DLD1 (cell line): ENCODE data around the gene C1orf21.

Experiments
- in situ Hi-C: cut with HindIII; loops from 2 replicates; pipeline ENCODE4 v1.10.0; 2017; ENCODE audit warnings: low sequenced_read_pairs

The C1orf21 gene

DNA sequence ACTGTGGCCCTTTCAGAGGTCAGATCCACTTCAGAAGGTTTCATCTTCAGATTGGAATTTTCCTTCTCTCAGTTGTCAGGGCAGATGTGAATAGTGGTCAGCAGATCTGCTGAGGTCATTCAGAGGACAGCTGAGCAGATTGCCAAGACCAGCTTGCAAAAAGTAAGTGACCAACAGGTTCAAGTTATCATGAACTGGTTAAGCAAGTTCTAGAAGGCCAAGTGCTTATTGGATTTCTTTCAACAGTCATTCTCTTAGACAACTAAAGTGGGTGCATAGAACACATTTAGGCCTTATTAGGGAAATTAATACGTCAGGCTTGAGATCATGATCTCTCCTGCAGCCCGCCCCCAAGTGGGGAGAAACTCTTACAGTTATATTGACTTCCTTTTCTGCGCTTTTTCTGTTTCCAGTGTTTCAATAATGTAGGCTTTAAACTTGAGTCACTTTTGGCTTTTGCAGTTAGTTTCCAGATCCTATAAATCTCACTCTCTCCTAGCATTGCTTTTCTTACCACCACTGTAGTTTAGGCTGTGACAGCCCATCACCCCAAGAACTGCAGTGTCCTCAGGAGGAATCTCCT is 96.4 kb downstream of the C1orf21 start:
- in situ Hi-C loops, result no loop called here

DNA sequence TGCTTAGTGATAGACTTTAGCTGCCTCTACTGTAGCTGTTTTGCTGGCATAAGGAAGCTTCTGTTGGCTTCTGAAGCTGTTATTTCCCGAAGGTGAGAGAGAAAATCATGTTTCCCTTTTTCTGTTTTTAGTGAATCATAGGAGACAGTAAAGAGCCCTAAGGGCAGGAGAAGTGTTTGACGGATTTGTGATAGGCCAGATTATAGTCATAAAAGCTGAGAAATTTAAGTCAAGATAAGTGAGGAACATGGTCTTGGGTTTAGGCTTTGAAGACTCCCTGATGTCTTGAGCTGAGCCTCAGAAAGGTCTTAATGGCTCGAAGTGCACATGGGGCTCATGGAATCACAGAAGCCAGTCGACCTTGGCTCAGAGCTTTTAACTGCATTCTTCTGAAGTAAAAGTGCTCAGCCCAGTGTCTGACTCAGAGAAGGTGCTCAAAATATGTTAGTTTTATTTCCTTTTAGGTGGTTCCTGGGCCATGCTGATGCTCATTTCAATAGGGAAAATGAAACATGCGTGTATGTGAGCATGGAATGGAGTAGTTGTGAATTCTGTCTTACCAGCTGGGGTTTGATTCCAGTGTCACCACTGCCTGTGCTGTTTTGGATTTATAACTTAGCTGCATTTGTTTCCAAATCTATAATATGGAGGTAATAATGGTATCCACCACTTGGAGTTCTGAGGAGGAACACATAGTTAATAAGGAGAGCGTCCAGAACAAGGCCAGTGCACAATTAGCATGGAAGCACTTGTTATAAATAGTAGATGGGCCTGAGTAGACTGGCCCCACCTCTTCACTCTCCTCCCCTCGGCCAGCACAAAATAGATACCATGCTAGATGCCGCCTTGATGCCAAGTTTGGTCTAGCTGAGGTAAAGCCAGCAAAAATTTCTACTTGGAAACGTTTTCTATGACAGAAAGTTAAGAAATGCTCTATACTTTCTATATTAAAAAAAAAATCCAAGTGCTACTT is 99.2 kb downstream of the C1orf21 start:
- in situ Hi-C loops, result no loop called here

DNA sequence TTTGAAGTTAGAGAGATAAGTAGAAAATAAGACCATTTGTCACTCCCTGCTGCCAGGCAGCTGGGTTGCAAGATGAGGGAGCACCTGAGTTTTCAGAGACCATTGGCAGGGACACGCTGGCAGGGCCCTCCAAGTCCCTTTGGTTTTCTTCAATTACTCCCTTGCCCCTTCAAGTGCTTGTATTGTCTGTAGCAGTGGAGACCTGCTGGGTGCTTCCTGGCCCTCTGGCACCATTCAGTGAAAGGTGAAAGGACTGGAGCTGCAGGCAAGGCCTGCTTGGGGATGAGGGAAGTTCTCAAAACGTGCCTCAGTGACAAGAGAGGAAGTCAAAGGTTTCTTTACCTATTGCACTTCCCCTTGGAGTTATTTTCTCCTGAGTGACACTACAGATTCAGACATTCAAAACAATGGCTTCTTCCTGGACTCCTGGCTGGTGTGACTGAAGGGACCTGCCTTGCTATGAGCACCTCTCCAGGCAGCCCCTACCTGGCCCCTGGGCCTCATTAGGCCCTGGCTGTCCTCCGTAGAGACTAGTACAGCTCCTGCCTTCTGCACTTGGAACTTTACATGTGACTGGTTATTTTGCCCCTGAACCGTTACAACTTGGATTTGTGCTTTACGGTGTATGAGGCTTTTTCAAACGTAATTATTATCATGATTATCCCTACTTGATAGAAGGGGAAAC is 100.1 kb downstream of the C1orf21 start:
- in situ Hi-C loops, result no loop called here

DNA sequence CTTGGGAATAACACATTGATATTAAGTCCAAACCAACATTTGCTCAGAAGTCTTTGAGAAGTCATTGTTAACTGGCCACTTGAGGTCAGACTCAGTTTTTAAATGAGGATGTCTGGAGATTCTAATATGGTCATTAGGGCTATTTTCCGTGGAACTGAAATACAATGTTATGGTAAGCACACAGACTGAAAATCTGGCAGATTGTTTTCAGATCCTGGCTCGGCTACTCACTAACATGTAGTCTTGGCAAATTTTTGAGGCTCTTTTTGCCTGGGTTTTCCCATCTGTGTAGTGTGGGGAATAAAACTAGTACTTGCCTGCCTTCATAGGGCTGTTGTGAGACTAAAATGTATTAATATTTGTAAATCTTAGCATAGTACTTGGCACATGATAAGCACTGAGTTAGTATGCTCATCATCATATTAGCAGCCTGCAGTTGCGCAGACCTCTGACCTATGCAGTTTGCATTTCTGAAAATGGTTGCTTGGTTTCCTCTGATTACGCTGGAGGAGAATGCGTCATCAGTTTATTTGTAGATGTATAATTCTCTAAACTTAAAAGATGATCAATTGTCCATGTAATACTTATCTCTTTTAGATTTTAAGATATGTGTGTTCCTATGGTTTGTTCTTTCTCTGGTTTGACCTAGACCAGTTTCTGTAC is 100.8 kb downstream of the C1orf21 start:
- in situ Hi-C loops, result no loop called here

DNA sequence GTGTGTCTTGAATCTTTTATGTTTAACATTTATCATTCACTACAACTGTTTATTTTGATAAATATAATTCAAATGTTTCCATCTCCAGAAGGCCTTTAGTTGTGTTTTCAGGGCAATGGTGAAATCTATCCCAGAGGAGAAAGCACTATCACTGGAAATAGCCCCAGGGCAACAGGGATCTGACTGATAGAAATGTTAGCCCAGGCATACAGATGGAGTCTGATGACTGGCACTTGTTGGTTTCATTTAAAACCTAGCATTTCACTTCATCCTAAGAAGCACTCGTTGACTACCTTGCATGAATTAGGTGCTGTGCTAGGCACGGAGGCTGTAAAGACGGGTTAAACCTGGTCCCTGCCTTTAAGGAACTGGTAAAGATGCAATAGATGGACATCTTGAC is 103.1 kb downstream of the C1orf21 start:
- in situ Hi-C loops, result no loop called here

DNA sequence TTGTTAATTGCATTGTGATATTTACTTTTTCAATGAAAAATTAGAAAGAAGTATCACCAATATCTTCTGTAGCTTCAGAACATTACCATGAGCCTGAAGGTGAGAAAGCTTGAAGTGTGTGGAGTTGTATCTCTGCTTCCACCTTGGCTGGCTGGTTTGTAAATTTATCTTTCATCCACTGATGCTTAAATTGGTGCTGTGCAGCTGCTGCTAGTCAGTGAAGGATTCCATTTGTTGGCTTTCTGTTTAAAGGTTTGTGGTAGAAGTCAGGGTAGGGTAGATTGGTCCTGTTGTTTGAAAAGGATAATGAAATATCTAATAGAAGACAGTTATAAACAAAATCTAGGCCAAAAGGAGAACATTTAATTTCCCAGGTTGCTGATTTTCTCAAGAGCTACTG is 105.7 kb downstream of the C1orf21 start:
- in situ Hi-C loops, result no loop called here

DNA sequence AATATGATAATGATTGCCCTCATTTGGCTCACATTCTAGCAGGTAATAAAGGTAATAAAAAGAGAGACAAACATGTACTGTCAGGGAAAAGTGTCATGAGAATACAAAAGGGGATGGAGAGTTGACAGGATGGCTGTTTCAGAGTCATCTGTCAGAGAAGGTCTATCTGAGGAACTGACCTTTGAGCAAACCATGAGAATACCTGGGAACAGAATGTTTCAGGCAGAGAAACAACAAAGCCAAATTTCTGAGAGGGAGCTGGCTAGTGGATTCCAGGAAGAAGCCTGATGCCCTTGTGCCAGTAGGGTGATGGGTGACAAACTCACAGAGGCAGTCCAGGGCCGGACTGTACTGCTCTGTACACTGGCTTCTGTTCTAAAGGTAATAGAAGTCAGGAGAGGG is 107.2 kb downstream of the C1orf21 start:
- in situ Hi-C loops, result no loop called here

DNA sequence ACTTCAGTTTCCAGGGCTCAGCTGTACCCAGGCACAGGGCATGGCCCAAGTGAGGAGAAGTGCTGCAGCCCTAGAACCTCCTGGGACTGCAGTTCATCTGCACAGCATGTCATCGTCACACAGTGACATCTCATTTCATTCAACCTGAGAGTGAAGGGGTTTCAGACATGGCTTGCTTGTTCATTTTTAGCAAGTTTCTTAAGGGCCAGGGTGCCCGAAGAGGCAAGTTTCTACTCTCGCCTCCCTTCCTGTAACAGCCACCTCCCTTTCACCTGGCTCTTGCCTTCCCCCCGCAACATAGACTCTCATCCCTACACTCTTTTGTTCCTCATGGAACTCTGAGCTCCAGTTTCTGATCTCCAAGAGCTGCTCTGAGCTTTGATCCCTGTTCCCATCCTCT is 108.1 kb downstream of the C1orf21 start:
- in situ Hi-C loops, result no loop called here

DNA sequence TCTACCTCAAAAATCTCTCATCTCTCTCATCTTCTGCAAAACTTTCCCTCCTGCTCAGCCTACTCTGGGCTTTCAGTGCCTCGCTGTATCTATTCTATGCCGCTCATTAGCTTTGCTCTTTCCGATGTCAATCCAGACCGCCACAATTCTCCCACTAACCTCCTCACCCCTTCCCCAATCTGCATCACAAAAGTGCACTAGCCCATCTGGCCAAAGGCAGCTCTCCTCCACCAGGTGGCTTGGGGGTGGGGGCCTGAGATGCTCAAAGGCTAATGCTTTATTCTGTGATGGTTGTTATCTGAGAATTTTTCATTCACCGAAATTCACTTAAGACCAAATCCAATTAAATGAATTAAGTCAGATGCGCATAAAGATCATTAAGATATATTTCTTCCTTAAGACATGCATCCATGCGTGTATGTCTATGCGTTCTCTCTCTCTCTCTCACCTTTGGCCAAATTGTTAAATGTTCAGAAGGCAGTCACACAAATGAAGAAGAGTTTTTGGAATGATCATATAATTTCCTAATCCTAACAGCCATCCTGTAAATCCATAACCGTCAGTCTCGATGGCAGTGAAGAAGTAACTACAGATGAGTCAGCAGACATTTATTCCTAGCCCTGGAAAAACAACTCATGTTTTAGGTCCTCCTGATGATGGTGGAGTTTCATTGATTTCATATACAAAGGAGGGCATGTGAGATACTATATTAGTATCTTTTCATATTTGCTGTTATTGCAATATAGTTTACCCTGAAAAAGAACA is 111.3 kb downstream of the C1orf21 start:
- in situ Hi-C loops, result no loop called here

DNA sequence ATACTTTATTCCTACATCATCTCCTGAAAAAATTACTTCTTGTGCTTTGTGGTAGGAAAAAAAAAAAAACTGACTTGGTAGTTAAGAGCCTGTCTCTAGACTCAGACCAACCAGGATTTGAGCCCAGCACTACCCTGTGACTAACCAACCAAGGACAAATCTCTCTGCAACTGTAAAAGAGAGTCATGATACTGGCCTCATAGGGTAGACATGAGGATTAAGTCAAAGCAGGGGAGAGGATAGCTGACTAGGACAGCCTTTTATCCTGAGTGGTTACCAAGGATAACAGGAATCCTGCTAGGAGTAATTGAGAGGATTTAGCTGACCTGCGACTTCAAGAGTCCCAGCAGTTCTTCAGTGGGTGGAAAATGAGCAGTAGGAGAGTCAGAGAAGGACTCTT is 112.8 kb downstream of the C1orf21 start:
- in situ Hi-C loops, result no loop called here

DNA sequence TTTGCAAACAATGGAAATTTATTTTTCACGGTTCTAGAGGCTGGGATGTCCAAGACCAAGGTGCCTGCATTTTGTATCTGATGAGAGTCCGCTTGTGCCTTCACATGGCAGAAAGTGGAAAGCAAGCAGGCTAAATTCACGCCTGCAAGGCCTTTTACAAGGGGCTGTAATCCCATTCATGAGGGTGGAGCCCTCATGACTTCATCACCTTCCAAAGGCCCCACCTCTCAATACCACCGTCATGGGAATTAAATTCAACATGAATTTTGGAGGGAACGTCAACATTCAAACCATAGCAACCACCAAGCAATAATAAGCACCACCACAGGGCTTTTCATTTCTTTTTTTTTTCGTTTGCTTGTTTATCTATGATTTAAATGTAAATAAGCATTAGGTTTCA is 115.3 kb downstream of the C1orf21 start:
- in situ Hi-C loops, result no loop called here

DNA sequence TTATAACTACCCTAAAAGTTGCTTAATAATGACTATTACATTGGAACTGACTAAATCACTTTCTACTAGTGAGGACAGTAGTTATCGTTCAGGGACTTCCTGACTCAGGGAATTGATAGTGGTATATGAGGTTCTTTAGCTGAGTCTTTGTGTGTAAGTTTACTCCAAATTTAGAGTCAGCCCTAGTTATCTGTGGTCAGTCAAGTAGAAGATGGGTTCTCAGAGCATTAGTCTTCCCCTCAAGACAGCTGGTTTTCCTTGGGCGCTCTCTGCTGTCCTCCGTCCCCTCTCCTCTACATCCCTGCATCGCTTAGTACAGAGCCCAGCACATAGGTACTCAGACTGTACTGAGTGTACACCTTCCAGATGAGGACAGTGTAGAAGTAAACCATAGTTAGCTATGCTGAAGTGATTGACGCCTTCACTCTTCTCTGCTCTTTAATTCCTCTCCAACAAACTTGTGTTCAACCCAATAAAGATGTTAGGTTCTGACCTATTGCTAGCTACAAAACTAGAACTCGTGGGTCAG is 116.5 kb downstream of the C1orf21 start:
- in situ Hi-C loops, result no loop called here

DNA sequence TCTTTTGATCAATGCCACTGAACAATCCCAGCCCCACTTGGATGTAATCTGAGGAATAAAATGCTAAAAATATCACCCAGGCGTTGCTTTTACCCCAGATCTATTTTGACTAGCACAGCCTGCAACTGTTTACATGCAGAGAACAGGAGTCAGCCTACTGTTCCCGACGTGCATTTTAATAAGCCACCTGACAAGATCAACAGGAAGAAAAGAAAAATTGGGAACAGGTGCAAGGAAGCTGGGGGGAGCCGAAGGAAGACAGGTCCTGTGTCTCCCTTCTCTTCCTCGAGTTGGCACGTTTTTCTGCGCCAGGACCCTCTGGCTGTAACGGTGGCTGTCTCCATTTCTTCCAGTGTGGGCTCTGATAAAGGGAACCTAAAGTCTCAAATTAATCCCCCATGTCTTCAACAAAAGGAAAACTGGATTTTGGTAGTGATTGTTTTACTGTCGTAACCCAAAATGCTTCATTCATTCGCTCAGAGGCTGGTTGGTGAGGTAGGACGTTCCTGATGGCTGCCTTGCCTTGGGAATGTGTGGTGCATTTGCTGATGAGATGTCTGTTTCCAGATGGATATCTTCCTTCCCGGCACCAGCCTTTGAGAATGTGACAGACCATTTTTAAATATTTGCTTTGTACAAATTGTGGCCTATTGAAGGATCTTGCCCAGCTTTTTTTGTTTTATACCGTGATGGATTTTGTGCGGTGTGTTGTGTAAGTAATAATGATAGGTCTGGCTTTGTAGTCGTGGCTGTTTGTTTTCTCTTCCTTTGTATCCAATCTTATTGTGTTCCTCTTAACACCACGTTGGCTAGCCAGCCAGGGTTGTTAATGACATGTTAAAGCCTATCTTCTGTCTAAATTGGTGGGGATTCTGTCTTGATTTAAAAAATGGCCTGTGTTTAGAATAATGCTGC is 117.5 kb downstream of the C1orf21 start:
- in situ Hi-C loops, result no loop called here

DNA sequence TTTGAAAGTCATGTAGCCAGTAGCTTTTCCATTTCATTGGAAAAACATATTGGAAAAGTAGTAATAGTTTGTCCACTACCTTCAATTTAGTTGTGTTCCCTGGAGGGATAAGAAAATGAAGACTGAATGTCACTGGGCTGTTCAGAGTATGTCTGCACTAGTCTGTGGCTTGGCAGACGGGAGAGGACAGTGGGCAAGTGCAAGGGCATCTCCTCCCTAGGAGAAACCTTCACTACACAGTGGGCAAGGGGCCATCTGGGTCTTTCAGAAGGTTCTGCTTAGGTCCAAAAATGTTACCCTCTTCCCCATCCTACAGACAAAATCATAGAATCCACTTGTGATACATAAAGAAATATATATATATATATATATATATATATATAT is 118.1 kb downstream of the C1orf21 start:
- in situ Hi-C loops, result no loop called here

DNA sequence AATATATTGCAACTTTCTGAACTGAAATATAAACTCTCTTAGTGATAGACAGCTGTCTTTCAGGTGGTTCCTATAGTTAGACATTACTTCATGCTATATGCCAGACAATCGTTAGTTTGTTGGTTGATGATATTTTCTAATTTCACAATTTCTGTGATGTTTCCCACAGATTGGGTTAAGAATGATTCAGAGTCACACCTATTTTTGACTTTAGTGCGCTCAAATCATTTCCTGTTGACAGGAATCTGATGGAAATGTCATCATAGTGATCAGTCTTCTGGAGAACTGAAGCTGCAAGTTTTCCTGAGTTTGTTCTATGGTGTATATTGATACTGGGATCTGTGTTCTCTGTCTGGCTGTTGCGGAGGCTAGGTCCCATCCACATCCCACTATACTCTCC is 119.7 kb downstream of the C1orf21 start:
- in situ Hi-C loops, result no loop called here

DNA sequence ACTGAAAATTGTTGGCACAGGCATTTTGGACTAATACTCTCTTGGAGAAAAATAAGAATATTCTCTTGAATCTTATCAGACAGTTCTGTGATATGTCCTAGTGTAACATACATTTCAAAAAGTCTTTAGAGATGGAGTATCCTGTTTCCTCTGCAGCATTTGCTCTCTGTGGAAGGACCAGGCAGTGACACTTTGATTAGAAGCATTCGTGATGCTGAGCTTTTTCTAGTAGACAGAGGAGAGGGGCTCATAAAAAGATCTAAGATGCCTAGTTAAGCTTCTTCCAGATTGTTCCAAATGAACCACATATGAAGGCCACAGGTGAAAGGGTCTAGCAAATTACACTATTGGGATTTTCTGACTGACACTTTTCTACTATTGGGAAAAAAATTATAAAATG is 120.3 kb downstream of the C1orf21 start:
- in situ Hi-C loops, result no loop called here

DNA sequence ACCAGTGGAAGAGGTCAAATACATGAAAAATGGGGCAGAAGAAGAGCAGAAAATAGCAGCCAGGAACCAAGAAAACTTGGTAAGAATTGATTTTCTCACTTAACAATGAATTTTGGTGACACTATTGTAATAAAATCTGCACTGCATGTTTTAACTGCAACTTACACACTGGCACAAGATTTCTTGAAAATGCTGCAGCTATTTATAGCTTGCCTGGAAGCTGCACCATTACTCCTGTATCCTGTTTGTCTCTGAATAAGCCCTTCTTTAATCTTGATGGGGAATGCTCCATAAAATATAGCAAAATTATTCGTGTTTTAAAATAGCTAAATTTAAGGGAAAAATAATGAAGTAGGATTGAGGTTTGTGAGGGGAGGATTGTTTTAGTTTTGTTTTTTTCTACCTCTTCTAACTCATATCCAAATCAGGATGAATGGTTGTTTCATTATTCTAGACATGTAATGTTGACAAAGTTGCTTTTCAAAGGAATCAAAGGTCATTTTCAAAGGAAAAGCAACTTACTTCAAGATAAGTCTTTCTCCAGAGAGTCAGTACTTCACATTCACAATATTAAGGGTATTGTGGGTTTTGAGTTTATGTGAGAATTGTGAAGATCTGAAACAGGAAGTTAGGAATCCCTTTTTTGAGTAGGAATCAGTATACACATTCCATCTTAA is 120.9 kb downstream of the C1orf21 start:
- in situ Hi-C loops, result no loop called here

DNA sequence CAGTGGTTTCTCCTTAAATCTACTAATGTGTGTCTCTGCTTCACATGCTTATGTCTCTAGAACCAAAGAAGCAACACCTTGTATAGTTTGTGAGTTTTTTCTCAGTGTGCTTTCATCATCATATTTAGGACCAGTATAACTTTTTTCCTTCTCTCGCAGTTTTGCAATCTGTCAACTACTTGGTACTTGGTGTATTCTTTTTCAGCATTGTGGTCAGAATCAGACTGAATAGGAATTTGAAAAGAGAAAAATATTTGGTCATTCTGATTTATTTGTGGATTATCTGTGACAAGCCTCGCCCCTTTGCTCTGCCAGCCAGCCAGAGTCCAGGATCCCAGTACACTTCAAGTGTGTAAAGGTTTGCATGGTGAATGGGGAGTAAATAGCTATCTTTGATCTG is 122.3 kb downstream of the C1orf21 start:
- in situ Hi-C loops, result no loop called here

DNA sequence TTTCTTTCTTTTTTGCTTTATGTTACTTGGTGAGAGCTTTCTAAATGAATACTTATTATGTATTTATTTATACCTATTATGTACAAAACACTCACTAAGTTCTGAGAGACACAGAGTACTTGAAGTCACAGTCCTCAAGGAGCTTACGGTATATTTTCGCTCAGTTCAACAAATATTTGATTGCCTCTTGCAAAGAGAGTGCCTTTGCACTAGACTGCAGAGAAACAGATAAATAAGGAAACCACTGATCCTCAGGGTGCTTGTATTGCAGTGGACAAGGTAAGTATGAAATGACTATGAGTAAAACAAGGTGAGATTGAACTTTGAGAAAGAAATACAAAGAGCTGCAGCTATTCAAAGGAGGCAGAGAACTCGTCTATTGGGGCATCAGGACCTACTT is 123.3 kb downstream of the C1orf21 start:
- in situ Hi-C loops, result no loop called here
